ENCODE data around the gene DAAM1. TPM values are rescaled to one million over a fixed set of nuclear protein-coding genes. Genes with fewer than 3 reads are reported as not detected.

The DAAM1 gene
- total RNA-seq, 6 donors from 2014 or later, result 34.4 to 94.4 (median 55.5) TPM

DNA sequence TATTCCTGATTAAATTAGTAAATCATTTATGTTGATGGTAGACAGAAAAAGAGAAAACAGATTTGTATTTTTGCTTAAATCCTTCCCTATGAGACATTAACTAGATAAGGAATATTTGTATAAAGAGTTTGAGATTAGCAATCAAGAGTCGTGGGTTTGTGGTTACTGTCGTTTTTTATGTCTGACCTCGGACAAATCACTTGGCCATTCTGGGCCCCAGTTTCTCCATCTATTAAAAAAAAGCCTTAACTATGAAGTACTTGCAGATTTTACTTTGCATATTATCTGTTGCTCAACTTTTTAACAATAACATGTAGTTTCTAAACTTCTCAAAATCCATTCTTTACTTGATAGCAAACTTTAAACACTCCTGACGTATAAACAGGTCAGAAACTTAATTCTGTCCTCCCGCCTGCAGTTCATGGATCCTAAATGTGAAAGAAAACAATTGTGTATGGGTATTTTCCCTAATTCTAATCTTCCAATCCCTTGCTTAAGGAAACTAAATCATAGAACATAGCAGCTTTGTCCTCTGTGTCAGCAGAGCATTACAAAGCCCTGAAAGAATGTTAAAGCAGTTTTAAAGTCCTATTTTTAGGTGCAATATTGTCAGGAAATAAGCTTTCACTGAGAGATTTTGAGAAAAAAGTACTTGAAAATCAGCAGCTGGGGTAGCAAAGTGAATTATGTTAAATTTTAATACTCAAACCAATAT, 158.5 kb downstream of the DAAM1 start:
- no peak for ATAC-seq (ENCODE audit: low FRiP score in 2 of 2)
- H3K27me3 ChIP-seq, result no peaks in the 10 kb centered on the region
- WGBS, 2 donors, result 55 to 56% methylated on average over 5 of the region's 5 CpGs
- no peaks in the 10 kb centered on the region for H3K9me3 ChIP-seq
- TF ChIP-seq POLR2AphosphoS5 (IDR thresholded peaks at IDR 0.05) (no peak), POLR2A (IDR thresholded peaks at IDR 0.05) (no peak), EP300 (IDR thresholded peaks at IDR 0.05) (no peak)
- TF ChIP-seq, protein P1, sequence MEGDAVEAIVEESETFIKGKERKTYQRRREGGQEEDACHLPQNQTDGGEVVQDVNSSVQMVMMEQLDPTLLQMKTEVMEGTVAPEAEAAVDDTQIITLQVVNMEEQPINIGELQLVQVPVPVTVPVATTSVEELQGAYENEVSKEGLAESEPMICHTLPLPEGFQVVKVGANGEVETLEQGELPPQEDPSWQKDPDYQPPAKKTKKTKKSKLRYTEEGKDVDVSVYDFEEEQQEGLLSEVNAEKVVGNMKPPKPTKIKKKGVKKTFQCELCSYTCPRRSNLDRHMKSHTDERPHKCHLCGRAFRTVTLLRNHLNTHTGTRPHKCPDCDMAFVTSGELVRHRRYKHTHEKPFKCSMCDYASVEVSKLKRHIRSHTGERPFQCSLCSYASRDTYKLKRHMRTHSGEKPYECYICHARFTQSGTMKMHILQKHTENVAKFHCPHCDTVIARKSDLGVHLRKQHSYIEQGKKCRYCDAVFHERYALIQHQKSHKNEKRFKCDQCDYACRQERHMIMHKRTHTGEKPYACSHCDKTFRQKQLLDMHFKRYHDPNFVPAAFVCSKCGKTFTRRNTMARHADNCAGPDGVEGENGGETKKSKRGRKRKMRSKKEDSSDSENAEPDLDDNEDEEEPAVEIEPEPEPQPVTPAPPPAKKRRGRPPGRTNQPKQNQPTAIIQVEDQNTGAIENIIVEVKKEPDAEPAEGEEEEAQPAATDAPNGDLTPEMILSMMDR (IDR thresholded peaks at IDR 0.05), result no peak
- H3K4me1 ChIP-seq, result peaks cover 9 to 13% (median 11%) of the 10 kb centered on the region in 4 donors
- H3K36me3 ChIP-seq, result peaks cover 0 to 39% (median 2%) of the 10 kb centered on the region in 4 donors
- no peak for DNase-seq
- peak overlapping the region in 2 of 4 donors; percentile 24 to 49 for H3K27ac ChIP-seq
- no peak overlapping the region for H3K4me3 ChIP-seq

DNA sequence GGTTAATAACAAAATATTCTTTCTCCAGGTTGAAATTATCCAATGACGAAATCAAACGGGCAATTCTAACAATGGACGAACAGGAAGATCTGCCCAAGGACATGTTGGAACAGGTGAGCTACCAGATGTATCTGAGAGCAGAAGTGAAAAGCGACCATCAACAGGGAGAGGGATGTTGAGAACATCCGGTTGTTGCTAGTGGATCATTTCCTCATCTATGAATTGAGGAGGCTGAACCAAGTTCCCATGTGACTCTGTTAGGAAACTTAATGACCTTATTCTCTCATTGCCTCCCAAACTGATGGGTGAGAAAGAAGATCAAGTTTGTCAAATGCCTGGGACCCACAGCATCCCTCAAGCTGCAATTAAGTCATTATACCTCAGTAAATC, 159.0 kb downstream of the DAAM1 start:
- WGBS, 2 donors, result 76% methylated on average over 5 of the region's 5 CpGs
- H3K4me1 ChIP-seq, result peaks cover 9 to 13% (median 11%) of the 10 kb centered on the region in 4 donors

DNA sequence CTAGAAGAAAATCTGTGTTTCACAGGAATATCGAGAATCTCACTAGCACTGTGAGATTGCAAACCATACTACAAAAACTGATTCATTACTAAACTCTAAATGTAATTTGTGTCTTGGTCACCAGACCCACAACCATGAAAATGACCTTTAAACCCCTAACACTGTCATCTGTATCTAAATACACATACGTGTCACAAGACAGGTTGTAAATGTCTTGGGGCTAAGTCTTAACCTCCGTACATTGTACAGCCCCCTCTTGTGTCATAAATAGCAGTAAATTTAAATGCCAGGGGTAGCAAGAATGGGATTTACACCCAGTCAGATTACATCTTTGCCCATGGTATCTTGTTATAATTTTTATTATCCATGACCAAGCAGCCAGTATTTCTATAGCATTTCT, 159.4 kb downstream of the DAAM1 start:
- TF ChIP-seq EP300 (IDR thresholded peaks at IDR 0.05), result no peak
- TF ChIP-seq POLR2AphosphoS5 (IDR thresholded peaks at IDR 0.05), result no peak
- TF ChIP-seq POLR2A (IDR thresholded peaks at IDR 0.05), result no peak
- TF ChIP-seq, protein P1 (IDR thresholded peaks at IDR 0.05), result no peak
- 94 to 98% methylated on average over 3 of the region's 3 CpGs for WGBS, 2 donors
- Histone ChIP-seq H3K4me1 (peaks cover 9 to 13% (median 11%) of the 10 kb centered on the region in 4 donors), H3K4me3 (no peak overlapping the region), H3K27ac (peak overlapping the region in 2 of 4 donors; percentile 24 to 49), H3K9me3 (no peaks in the 10 kb centered on the region), H3K36me3 (peaks cover 0 to 47% (median under 1%) of the 10 kb centered on the region in 4 donors), H3K27me3 (no peaks in the 10 kb centered on the region)
- no peak for ATAC-seq (ENCODE audit: low FRiP score in 2 of 2)
- DNase-seq, result no peak

More for the DNA sequence above, 159.0 kb downstream of the DAAM1 start:
- ATAC-seq (ENCODE audit: low FRiP score in 2 of 2) (no peak), DNase-seq (no peak)
- no peak for TF ChIP-seq EP300 (IDR thresholded peaks at IDR 0.05)
- TF ChIP-seq, protein P1 (IDR thresholded peaks at IDR 0.05), result no peak
- TF ChIP-seq POLR2AphosphoS5 (IDR thresholded peaks at IDR 0.05), result no peak
- TF ChIP-seq POLR2A (IDR thresholded peaks at IDR 0.05), result no peak
- peak overlapping the region in 2 of 4 donors; percentile 24 to 49 for H3K27ac ChIP-seq
- H3K4me3 ChIP-seq, result no peak overlapping the region
- no peaks in the 10 kb centered on the region for H3K9me3 ChIP-seq
- no peaks in the 10 kb centered on the region for H3K27me3 ChIP-seq
- peaks cover 0 to 43% (median 2%) of the 10 kb centered on the region in 4 donors for H3K36me3 ChIP-seq

DNA sequence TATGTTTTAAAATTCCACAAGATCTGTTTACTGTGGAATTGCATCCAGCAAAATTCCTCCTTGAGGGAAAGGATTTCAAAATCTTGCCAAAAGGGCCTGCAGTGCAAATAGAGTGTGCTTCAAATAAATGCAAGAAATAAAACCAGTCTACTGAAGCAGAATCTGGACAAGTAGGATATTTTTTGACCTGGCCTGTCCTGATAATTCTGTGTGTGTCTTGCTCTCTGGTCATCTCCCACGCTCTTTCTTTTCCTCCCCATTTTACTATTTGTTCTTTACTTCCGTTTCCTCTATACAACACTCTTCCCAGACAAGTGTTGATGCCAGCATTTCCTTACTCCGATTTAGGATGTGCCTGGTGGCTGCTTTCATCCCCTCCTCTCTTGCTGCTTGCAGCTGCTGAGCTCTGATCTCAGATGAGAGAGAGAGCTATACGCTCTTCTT, 160.8 kb downstream of the DAAM1 start:
- H3K27ac ChIP-seq, result peak overlapping the region in 2 of 4 donors; percentile 9 to 38

More for the DNA sequence above, 160.8 kb downstream of the DAAM1 start:
- ATAC-seq (ENCODE audit: low FRiP score in 2 of 2) (no peak), DNase-seq (no peak)
- H3K36me3 ChIP-seq, result peaks cover 0 to 60% (median 0%) of the 10 kb centered on the region in 4 donors
- H3K27me3 ChIP-seq, result no peaks in the 10 kb centered on the region
- no peak overlapping the region for H3K4me3 ChIP-seq
- WGBS, 2 donors, result 47 to 53% methylated on average over 4 of the region's 4 CpGs
- H3K9me3 ChIP-seq, result no peaks in the 10 kb centered on the region
- H3K4me1 ChIP-seq, result peaks cover 9 to 13% (median 11%) of the 10 kb centered on the region in 4 donors
- TF ChIP-seq, protein P1 (IDR thresholded peaks at IDR 0.05), result no peak
- TF ChIP-seq POLR2A (IDR thresholded peaks at IDR 0.05) (no peak), EP300 (IDR thresholded peaks at IDR 0.05) (no peak), POLR2AphosphoS5 (IDR thresholded peaks at IDR 0.05) (no peak)

Measured in upper lobe of left lung (tissue), 6 donors.